Measurements from ENCODE around the gene DNAJC16.

- no peak for TF ChIP-seq CTCF (optimal IDR thresholded peaks at IDR 0.05 in 1 of 3, IDR thresholded peaks at IDR 0.05 in 1 of 3, conservative IDR thresholded peaks at IDR 0.05 in 1 of 3; ENCODE audit: extremely low read depth in 1 of 3, insufficient read depth in 2 of 3, low read length in 3 of 3)
- TF ChIP-seq EZH2 (IDR thresholded peaks at IDR 0.05; ENCODE audit: low read length) = no peak
Observed at GRCh38 chr1:15617173-15618076, 90.8 kb downstream of the DNAJC16 start, which contains the start of gene DDI2.

Measured in keratinocyte (primary cell).